ENCODE data around the gene UNKL.

DNA sequence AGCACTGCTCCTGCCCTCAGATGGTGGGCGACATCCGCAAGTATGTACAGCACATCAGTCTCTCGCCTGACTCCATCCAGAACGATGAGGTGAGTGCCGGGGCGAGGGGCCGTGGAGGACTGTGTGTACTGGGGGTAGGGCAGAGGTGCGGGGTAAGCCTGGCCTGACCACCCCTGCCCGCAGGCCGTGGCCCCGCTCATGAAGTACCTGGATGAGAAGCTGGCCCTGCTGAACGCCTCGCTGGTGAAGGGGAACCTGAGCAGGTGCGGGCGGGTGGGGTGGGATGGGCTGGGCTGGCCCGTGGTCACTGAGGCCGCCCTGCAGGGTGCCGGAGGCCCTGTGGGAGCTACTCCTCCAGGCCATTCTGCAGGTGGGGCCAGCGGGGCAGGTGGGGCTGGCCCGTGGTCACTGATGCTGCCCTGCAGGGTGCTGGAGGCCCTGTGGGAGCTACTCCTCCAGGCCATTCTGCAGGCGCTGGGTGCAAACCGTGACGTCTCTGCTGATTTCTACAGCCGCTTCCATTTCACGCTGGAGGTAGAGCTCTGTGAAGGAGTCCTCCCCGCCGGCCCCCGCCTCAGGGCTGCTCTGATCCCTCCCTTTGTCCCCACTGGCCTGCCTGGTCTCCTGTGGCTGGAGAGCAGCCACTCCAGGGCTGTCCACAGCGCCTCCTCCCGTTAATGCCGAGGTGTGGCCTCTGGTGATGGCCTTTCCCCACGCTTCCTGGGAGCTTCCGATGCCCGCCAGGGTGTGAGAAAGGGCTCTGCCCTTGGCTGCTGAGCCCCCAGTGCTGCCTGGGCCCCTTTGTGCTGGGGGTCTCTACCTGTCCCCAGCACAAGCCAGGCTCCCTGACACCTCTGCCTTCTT, 67.8 kb downstream of the UNKL start:
- TF ChIP-seq CTCF (IDR thresholded peaks at IDR 0.05; ENCODE audit: borderline replicate concordance, extremely low read depth, low read length, poor library complexity, severe bottlenecking) (no peak), EZH2 (IDR thresholded peaks at IDR 0.05; ENCODE audit: borderline replicate concordance, low read depth, low read length, severe bottlenecking) (no peak)
